Loucy (cell line): ENCODE measurements around the gene ST8SIA5.

ENCODE experiments used
- H2AFZ ChIP-seq: fragments of 200-600 bp; sonication (generic); 2 replicates; pipeline ENCODE4 v1.6.0; 2016; ENCODE audit warnings: antibody characterized with exemption, mild to moderate bottlenecking, low read length, moderate library complexity
- H3F3A ChIP-seq: fragments of 200-600 bp; 2 replicates; pipeline ENCODE4 v1.6.0; 2016; ENCODE audit warnings: antibody characterized with exemption, low read depth, mild to moderate bottlenecking
- H3K27me3 ChIP-seq: fragments of 200-600 bp; sonication (generic); 2 replicates; pipeline ENCODE4 v1.6.1; 2014; ENCODE audit warnings: low read length, mild to moderate bottlenecking; ENCODE audit not compliant: insufficient read depth, poor library complexity, severe bottlenecking
- H3K36me3 ChIP-seq: fragments of 200-600 bp; sonication (generic); 2 replicates; pipeline ENCODE4 v1.6.1; 2016; ENCODE audit warnings: low read length; ENCODE audit not compliant: insufficient read depth
- H3K4me1 ChIP-seq: fragments of 200-600 bp; sonication (generic); 2 replicates; pipeline ENCODE4 v1.5.1; 2014; ENCODE audit warnings: low read length, mild to moderate bottlenecking; ENCODE audit not compliant: insufficient read depth, poor library complexity, severe bottlenecking
- H3K4me2 ChIP-seq: fragments of 200-600 bp; sonication (generic); 2 replicates; pipeline ENCODE4 v1.6.0; 2014; ENCODE audit warnings: antibody characterized with exemption, low read length, low read depth, mild to moderate bottlenecking; ENCODE audit not compliant: poor library complexity, severe bottlenecking
- H3K4me3 ChIP-seq: fragments of 200-600 bp; sonication (generic); 2 replicates; pipeline ENCODE4 v1.5.1; 2014; ENCODE audit warnings: low read length, mild to moderate bottlenecking, mixed read lengths; ENCODE audit not compliant: poor library complexity, severe bottlenecking
- H3K79me2 ChIP-seq: fragments of 200-600 bp; sonication (generic); 2 replicates; pipeline ENCODE4 v1.6.1; 2014; ENCODE audit warnings: low read length; ENCODE audit not compliant: insufficient read depth
- H3K9ac ChIP-seq: fragments of 200-600 bp; sonication (generic); 2 replicates; pipeline ENCODE4 v1.6.0; 2014; ENCODE audit warnings: mild to moderate bottlenecking, low read depth, low read length, moderate library complexity; ENCODE audit not compliant: poor library complexity, severe bottlenecking
- H3K9me2 ChIP-seq: fragments of 200-600 bp; sonication (generic); replicated peaks from 2 replicates; pipeline ENCODE4 v1.6.1; 2016; ENCODE audit warnings: low read depth, low read length, mixed read lengths
- H3K9me3 ChIP-seq: fragments of 200-600 bp; sonication (generic); 2 replicates; pipeline ENCODE4 v1.6.1; 2014; ENCODE audit warnings: mild to moderate bottlenecking, antibody characterized with exemption, low read length, low read depth; ENCODE audit not compliant: insufficient read depth
- H4K20me1 ChIP-seq: fragments of 200-600 bp; sonication (generic); 2 replicates; pipeline ENCODE4 v1.6.0; 2014; ENCODE audit warnings: antibody characterized with exemption, low read length, mild to moderate bottlenecking; ENCODE audit not compliant: insufficient read depth, poor library complexity, severe bottlenecking
- CTCF ChIP-seq: fragments of 200-600 bp; sonication (generic); conservative IDR thresholded peaks from 2 replicates; pipeline ENCODE4 v1.5.1; 2014; ENCODE audit warnings: mild to moderate bottlenecking, antibody characterized with exemption, low read length
- EZH2phosphoT487 ChIP-seq: fragments of 200-600 bp; IDR thresholded peaks from 2 replicates; pipeline ENCODE4 v1.6.1; 2018; ENCODE audit warnings: antibody characterized with exemption, mild to moderate bottlenecking, moderate library complexity, borderline replicate concordance

The ST8SIA5 gene

GRCh38 chr18:46659484-46659883, 97.4 kb downstream of the ST8SIA5 start:
- H3K27me3 ChIP-seq, result no peaks in the 10 kb centered on the region
- H3K4me1 ChIP-seq, result no peaks in the 10 kb centered on the region
- H3K9me2 ChIP-seq, result no peaks in the 10 kb centered on the region
- TF ChIP-seq EZH2phosphoT487 (no peak), CTCF (no peak)
- H3K9me3 ChIP-seq, result no peaks in the 10 kb centered on the region
- H4K20me1 ChIP-seq, result no peaks in the 10 kb centered on the region
- H3K4me3 ChIP-seq, result no peak overlapping the region
- H3K4me2 ChIP-seq, result no peak overlapping the region
- H2AFZ ChIP-seq, result no peak overlapping the region
- H3K9ac ChIP-seq, result no peak overlapping the region
- no peaks in the 10 kb centered on the region for H3K36me3 ChIP-seq
- no peaks in the 10 kb centered on the region for H3F3A ChIP-seq
- H3K79me2 ChIP-seq, result no peaks in the 10 kb centered on the region

- no peak for TF ChIP-seq CTCF
- no peak for TF ChIP-seq EZH2phosphoT487
These were observed 99.5 kb downstream of the ST8SIA5 start, which contains the start of gene LOXHD1 for GRCh38 chr18:46657115-46657955. Gene LOXHD1, minus strand, starts transcription at chr18:46657220. Its CDS starts 187 bp downstream, at chr18:46657033.

GRCh38 chr18:46656326-46657114, 100.3 kb downstream of the ST8SIA5 start:
- H3K79me2 ChIP-seq, result no peaks in the 10 kb centered on the region
- no peaks in the 10 kb centered on the region for H3K36me3 ChIP-seq
- no peaks in the 10 kb centered on the region for H3K9me2 ChIP-seq
- H3K4me1 ChIP-seq, result no peaks in the 10 kb centered on the region
- H4K20me1 ChIP-seq, result no peaks in the 10 kb centered on the region
- no peaks in the 10 kb centered on the region for H3K9me3 ChIP-seq
- no peak overlapping the region for H3K9ac ChIP-seq
- no peak overlapping the region for H3K4me2 ChIP-seq
- no peak overlapping the region for H3K4me3 ChIP-seq
- TF ChIP-seq EZH2phosphoT487 (no peak), CTCF (no peak)
- no peaks in the 10 kb centered on the region for H3F3A ChIP-seq
- no peak overlapping the region for H2AFZ ChIP-seq
- no peaks in the 10 kb centered on the region for H3K27me3 ChIP-seq

More at GRCh38 chr18:46657115-46657955, 99.5 kb downstream of the ST8SIA5 start, which contains the start of gene LOXHD1:
- no peak within 1 kb of the TSS for H3K4me3 ChIP-seq
- H3K4me2 ChIP-seq, result no peak within 1 kb of the TSS
- no peaks in the 10 kb centered on the region for H3K27me3 ChIP-seq
- no peak within 1 kb of the TSS for H2AFZ ChIP-seq
- H3K9ac ChIP-seq, result no peak within 1 kb of the TSS
- H3K9me3 ChIP-seq, result no peaks in the 10 kb centered on the region
- H3K9me2 ChIP-seq, result no peaks in the 10 kb centered on the region
- H3F3A ChIP-seq, result no peaks in the 10 kb centered on the region
- H3K36me3 ChIP-seq, result no peaks in the 10 kb centered on the region
- H3K4me1 ChIP-seq, result no peaks in the 10 kb centered on the region
- H4K20me1 ChIP-seq, result no peaks in the 10 kb centered on the region
- H3K79me2 ChIP-seq, result no peaks in the 10 kb centered on the region
